Measurements from ENCODE around the gene CIAO2B.

The CIAO2B gene

GRCh38 chr16:66888647-66889615 is 45.3 kb downstream of the CIAO2B start:
- in situ Hi-C loops (cut with HindIII; ENCODE audit: low sequenced_read_pairs), result no loop called here

- in situ Hi-C loops (cut with HindIII; ENCODE audit: low sequenced_read_pairs), result no loop called here
Measured at GRCh38 chr16:66886914-66887313, 47.3 kb downstream of the CIAO2B start.

GRCh38 chr16:66886321-66886720 is 47.9 kb downstream of the CIAO2B start:
- in situ Hi-C loops (cut with HindIII; ENCODE audit: low sequenced_read_pairs), result no loop called here

- in situ Hi-C loops (cut with HindIII; ENCODE audit: low sequenced_read_pairs), result no loop called here
Measured at GRCh38 chr16:66885491-66885890, 48.7 kb downstream of the CIAO2B start.

- in situ Hi-C loops (cut with HindIII; ENCODE audit: low sequenced_read_pairs), result no loop called here
Measured at GRCh38 chr16:66882702-66883101, 51.5 kb downstream of the CIAO2B start.

All from DLD1 (cell line).